K562 (cell line): ENCODE measurements around the gene LIAS. TPM values are rescaled to one million over a fixed set of nuclear protein-coding genes. Genes with fewer than 3 reads are reported as not detected.
A peak's percentile ranks its signal among the peaks of the same experiment; 100 is the strongest.

Experiments used
- ATAC-seq: fragments of 200-7000 bp; cut with Tn5 transposase; 3 replicates; pipeline ENCODE4 v1.9.1; 2020; ENCODE audit warnings: moderate library complexity
- BruUV-seq: library from RNA; stranded (reverse); fragments of 400-500 nt; replicated peaks from 2 replicates; lab custom pipeline; 2021; lab: Mats Ljungman, UMichigan
- CTCF ChIA-PET: fragments of 300-600 bp; formaldehyde crosslinking; extraction: SDS; loops from one replicate; lab custom pipeline; 2021; ENCODE audit warnings: low intra/inter-chr PET ratio; lab: Yijun Ruan, JAX
- POLR2A ChIA-PET: fragments of 300-600, 350-650 bp; sonication (Branson Sonifier 250); formaldehyde crosslinking; extraction: SDS; loops from one replicate; lab custom pipeline; 2021; ENCODE audit warnings: antibody characterized with exemption, inconsistent platforms; lab: Yijun Ruan, JAX
- DNase-seq, 4 experiments: peaks; one replicate each; pipeline versions ENCODE4 v3.0.0 to v3.0.0-alpha.2; 2011 to 2018; ENCODE audit warnings: low spot score in 3 of 4, mixed read lengths in 3 of 4; ENCODE audit errors: extremely low read depth in 1 of 4
- FAIRE-seq: peaks from 2 replicates; lab custom pipeline; 2011; peaks lifted over from hg19 to GRCh38; lab: Jason Lieb, UNC
- H2AFZ ChIP-seq: 2 replicates; pipeline ENCODE4 v1.6.0; 2011; ENCODE audit warnings: low read depth, low read length, control low read depth, inconsistent platforms
- H3K27ac ChIP-seq: fragments of 200-600 bp; 3 replicates; pipeline ENCODE4 v1.8.0; 2011; ENCODE audit warnings: low read depth, mild to moderate bottlenecking, control low read depth, inconsistent platforms, low read length, moderate library complexity, mixed read lengths; ENCODE audit errors: extremely low read depth
- H3K27me3 ChIP-seq, 2 experiments: fragments of 300-600 bp in 1 of 2; 2 replicates in 1 of 2; 3 replicates in 1 of 2; pipeline versions ENCODE4 v1.6.0 to v1.8.0; 2011; ENCODE audit warnings: inconsistent platforms in 2 of 2, low read length in 2 of 2, mild to moderate bottlenecking in 1 of 2, mixed read lengths in 1 of 2, moderate library complexity in 1 of 2; ENCODE audit not compliant: control insufficient read depth in 2 of 2, insufficient read depth in 2 of 2
- H3K36me3 ChIP-seq: fragments of 300-600 bp; 3 replicates; pipeline ENCODE4 v1.8.0; 2011; ENCODE audit warnings: mild to moderate bottlenecking, low read length, inconsistent platforms; ENCODE audit not compliant: control insufficient read depth, insufficient read depth
- H3K4me1 ChIP-seq, 2 experiments: fragments of 200-600 bp in 1 of 2; replicated peaks in 1 of 2; 2 replicates in 1 of 2; 3 replicates in 1 of 2; pipeline versions ENCODE4 v1.5.1 to v1.8.0; 2011; ENCODE audit warnings: inconsistent platforms in 2 of 2, low read length in 2 of 2, mild to moderate bottlenecking in 1 of 2, mixed read lengths in 1 of 2, moderate library complexity in 1 of 2; ENCODE audit not compliant: control insufficient read depth in 2 of 2, insufficient read depth in 2 of 2
- H3K4me2 ChIP-seq: 2 replicates; pipeline ENCODE4 v1.6.1; 2011; ENCODE audit warnings: low read length, control low read depth, inconsistent platforms, mixed read lengths; ENCODE audit not compliant: insufficient read depth
- H3K4me3 ChIP-seq: fragments of 200-600 bp; sonication (generic), shearing (Covaris generic); 2 replicates; pipeline ENCODE4 v1.5.1; 2016; ENCODE audit warnings: control low read depth, inconsistent platforms
- H3K79me2 ChIP-seq: fragments of 200-600 bp; 3 replicates; pipeline ENCODE4 v1.8.0; 2011; ENCODE audit warnings: low read length, inconsistent platforms; ENCODE audit not compliant: control insufficient read depth, insufficient read depth
- H3K9ac ChIP-seq, 2 experiments: 2 replicates each; pipeline versions ENCODE4 v1.6.0 to v1.6.1; 2011; ENCODE audit warnings: low read depth in 2 of 2, low read length in 2 of 2, control low read depth in 1 of 2, inconsistent platforms in 1 of 2, mild to moderate bottlenecking in 1 of 2, mixed read lengths in 1 of 2; ENCODE audit not compliant: insufficient read depth in 1 of 2
- H3K9me1 ChIP-seq: one replicate; pipeline ENCODE4 v1.6.0; 2011; ENCODE audit warnings: inconsistent platforms, mild to moderate bottlenecking, low read length, moderate library complexity; ENCODE audit not compliant: control insufficient read depth, insufficient read depth
- H3K9me3 ChIP-seq: replicated peaks from 2 replicates; pipeline ENCODE4 v1.5.1; 2011; ENCODE audit warnings: low read depth, low read length, inconsistent platforms; ENCODE audit not compliant: control insufficient read depth, insufficient read depth
- H4K20me1 ChIP-seq: replicated peaks from 2 replicates; pipeline ENCODE4 v1.6.1; 2011; ENCODE audit warnings: low read length, inconsistent platforms, mixed read lengths; ENCODE audit not compliant: control insufficient read depth, insufficient read depth
- ADNP ChIP-seq: fragments of 200-800 bp; sonication (Bioruptor generic); IDR thresholded peaks from 2 replicates; pipeline ENCODE4 v1.6.1; 2016; ENCODE audit warnings: missing genetic modification characterization, missing compliant biosample characterization
- ARID1B ChIP-seq: fragments of 450-650 bp; IDR thresholded peaks from 2 replicates; pipeline ENCODE4 v1.6.1; 2016; ENCODE audit warnings: antibody characterized with exemption, mild to moderate bottlenecking, inconsistent platforms
- BCOR ChIP-seq: fragments of 450-650 bp; IDR thresholded peaks from 2 replicates; pipeline ENCODE4 v1.6.1; 2016
- CBFA2T2 ChIP-seq: fragments of 450-650 bp; conservative IDR thresholded peaks from 2 replicates; pipeline ENCODE4 v1.6.1; 2017; ENCODE audit warnings: mild to moderate bottlenecking
- CBFA2T3 ChIP-seq: fragments of 450-650 bp; IDR thresholded peaks from 2 replicates; pipeline ENCODE4 v1.6.1; 2017
- CBX3 ChIP-seq, 2 experiments: IDR thresholded peaks; 1 replicate in 1 of 2; 2 replicates in 1 of 2; pipeline ENCODE4 v1.6.1; 2012; ENCODE audit warnings: inconsistent platforms in 2 of 2, low read length in 2 of 2, borderline replicate concordance in 1 of 2, control low read depth in 1 of 2
- CCNT2 ChIP-seq: IDR thresholded peaks from 2 replicates; pipeline ENCODE4 v1.6.1; 2011; ENCODE audit warnings: borderline replicate concordance, low read depth, mild to moderate bottlenecking, moderate library complexity, mixed read lengths, low read length; ENCODE audit not compliant: insufficient read length; ENCODE audit errors: extremely low read depth
- ESRRA ChIP-seq: fragments of 450-650 bp; IDR thresholded peaks from 2 replicates; pipeline ENCODE4 v1.6.1; 2014; ENCODE audit warnings: low read depth, mild to moderate bottlenecking, moderate library complexity, borderline replicate concordance
- HNRNPL ChIP-seq: fragments of 200-400 bp; formaldehyde crosslinking; IDR thresholded peaks from 2 replicates; pipeline ENCODE4 v1.6.1; 2017; ENCODE audit warnings: low read depth, mild to moderate bottlenecking, low read length
- MTA2 ChIP-seq: fragments of 450-650 bp; IDR thresholded peaks from 2 replicates; pipeline ENCODE4 v1.6.1; 2016; ENCODE audit warnings: low read depth
- NCOR1 ChIP-seq: fragments of 450-650 bp; IDR thresholded peaks from 2 replicates; pipeline ENCODE4 v1.6.1; 2016; ENCODE audit warnings: mild to moderate bottlenecking, moderate library complexity
- NFRKB ChIP-seq: fragments of 450-650 bp; IDR thresholded peaks from 2 replicates; pipeline ENCODE4 v1.6.1; 2016; ENCODE audit warnings: low read depth
- SMAD4 ChIP-seq: fragments of 250-450 bp; sonication (Bioruptor Pico); conservative IDR thresholded peaks from 2 replicates; pipeline ENCODE4 v1.8.0; 2021; ENCODE audit warnings: inconsistent platforms, mild to moderate bottlenecking, moderate library complexity
- SMARCA4 ChIP-seq: fragments of 450-650 bp; IDR thresholded peaks from 2 replicates; pipeline ENCODE4 v1.6.1; 2016
- SOX6 ChIP-seq: fragments of 450-650 bp; IDR thresholded peaks from 2 replicates; pipeline ENCODE4 v1.6.1; 2014; ENCODE audit warnings: mild to moderate bottlenecking
- TAL1 ChIP-seq: fragments of 450-650 bp; IDR thresholded peaks from 2 replicates; pipeline ENCODE4 v1.6.1; 2016; ENCODE audit warnings: mild to moderate bottlenecking
- TCF3 ChIP-seq: sonication (generic); formaldehyde crosslinking; IDR thresholded peaks from 2 replicates; pipeline ENCODE4 v1.4.0; 2020; ENCODE audit warnings: mild to moderate bottlenecking, missing genetic modification reagents
- TEAD1 ChIP-seq, 2 experiments: fragments of 450-650 bp in 1 of 2; sonication (generic) in 1 of 2; formaldehyde crosslinking; IDR thresholded peaks; 2 replicates each; pipeline versions ENCODE4 v1.4.0 to v1.8.0; 2020 to 2022; ENCODE audit warnings: mild to moderate bottlenecking in 2 of 2, missing genetic modification reagents in 1 of 2
- TEAD4 ChIP-seq, 2 experiments: sonication (generic) in 1 of 2; formaldehyde crosslinking in 1 of 2; IDR thresholded peaks; 2 replicates each; pipeline versions ENCODE4 v1.6.1 to v1.8.0; 2012 to 2022; ENCODE audit warnings: borderline replicate concordance in 1 of 2, inconsistent platforms in 1 of 2, low read length in 1 of 2, mild to moderate bottlenecking in 1 of 2, missing genetic modification reagents in 1 of 2
- TRIM24 ChIP-seq, 2 experiments: fragments of 450-650 bp; IDR thresholded peaks; 2 replicates each; pipeline ENCODE4 v1.6.1; 2016
- TRIM28 ChIP-seq: fragments of 450-650 bp; IDR thresholded peaks from 2 replicates; pipeline ENCODE4 v1.6.1; 2017
- ZC3H11A ChIP-seq: IDR thresholded peaks from 2 replicates; pipeline ENCODE4 v1.6.1; 2012; ENCODE audit warnings: low read depth, low read length, improper control_type of control experiment
- WGBS: fragments of 100-300 bp; shearing (Covaris generic); methylation state at CpG from one replicate; pipeline ENCODE4 v1.1.6; 2016; ENCODE audit warnings: low coverage, mixed read lengths; ENCODE audit not compliant: insufficient coverage; ENCODE audit errors: missing lambda C conversion rate; 5-methylcytosine and 5-hydroxymethylcytosine counted together
- in situ Hi-C: fragments of 300-500 bp; cut with MboI; formaldehyde crosslinking; loops from 4 replicates; pipeline ENCODE4 v1.15.0; 2018; ENCODE audit warnings: inconsistent platforms, mixed read lengths
- intact Hi-C: fragments of 100-400 bp; cut with micrococcal nuclease; formaldehyde crosslinking; loops from 2 replicates; pipeline ENCODE4 v1.14.2; 2022
- polyA plus RNA-seq, 8 experiments: library from polyadenylated mRNA; depleted of rRNA in 4 of 8; stranded (reverse) in 5 of 8; unstranded in 3 of 8; fragments of >200 nt; fragmentation: Nextera tagmentation in 2 of 8; fragmentation: Illumina TruSeq in 1 of 8; extraction: Ambion mirVana in 2 of 8; extraction: Trizol in 1 of 8; gene quantifications; 2 replicates each; pipeline versions ENCODE4 v1.2.1 to v1.2.3, GENCODE V29; 2011 to 2014; ENCODE audit warnings: inconsistent platforms in 1 of 8, missing spikeins in 1 of 8
- total RNA-seq, 7 experiments: library from RNA; depleted of rRNA in 6 of 7; stranded (reverse); fragments of >200 nt in 6 of 7; fragmentation: Illumina TruSeq in 2 of 7; extraction: Trizol in 2 of 7; gene quantifications; 2 replicates each; pipeline versions ENCODE4 v1.2.1 to v1.2.3, GENCODE V29; 2011 to 2021; ENCODE audit warnings: low replicate concordance in 1 of 7
- TF ChIP-seq, protein P1 (sequence below): sonication (generic); formaldehyde crosslinking; IDR thresholded peaks from 2 replicates; pipeline ENCODE4 v1.8.1; 2022; ENCODE audit warnings: missing genetic modification reagents

Gene LIAS
- total and polyA plus RNA-seq, 9 of the 15 experiments (the other 6 are each of a cell fraction or from before 2014, with no cell fraction given) = 21.9 to 57.1 (median 42.1) TPM

DNA sequence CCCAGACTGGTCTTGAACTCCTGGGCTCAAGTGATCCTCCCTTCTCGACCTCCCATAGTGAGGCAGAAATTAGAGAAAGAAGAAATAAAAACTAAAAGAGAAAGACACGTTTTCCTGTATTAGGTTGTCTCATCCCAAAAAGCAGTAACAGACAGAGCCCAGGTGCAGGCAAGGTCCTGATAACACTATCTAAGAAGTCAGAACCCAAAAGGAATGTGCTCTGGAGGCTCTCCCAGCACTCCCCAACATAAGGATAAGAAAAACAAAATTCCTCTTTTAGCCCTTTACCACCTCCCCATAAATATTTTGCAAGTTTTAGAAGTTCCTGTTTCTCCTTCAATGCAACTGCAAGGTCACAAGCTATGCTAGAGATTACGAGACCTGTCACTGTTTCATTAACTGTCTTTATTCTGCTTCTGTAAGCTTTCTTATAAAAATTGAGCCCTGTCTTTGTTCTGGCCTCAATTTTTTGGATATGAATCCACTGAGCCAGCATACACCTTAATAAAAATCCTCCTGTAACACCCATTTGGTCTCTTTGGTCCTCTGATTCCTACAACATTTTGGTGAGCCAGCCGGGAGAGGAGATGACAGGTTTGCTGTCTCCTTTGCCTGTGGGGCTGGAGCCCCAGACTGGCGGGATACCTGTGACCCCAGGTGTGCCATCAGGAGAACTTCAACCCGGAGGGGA, 25.9 kb downstream of the LIAS start:
- FAIRE-seq (peak; percentile 51), ATAC-seq (no peak; the same call in 2 of the 3 replicates), DNase-seq (peak in 1 of 4 experiments; percentile 45)
- WGBS = 36% methylated on average over 6 of the region's 6 CpGs
- H3K4me3 ChIP-seq = no peak overlapping the region
- CTCF ChIA-PET = no interaction called here
- no peaks in the 10 kb centered on the region for H3K79me2 ChIP-seq
- in situ Hi-C loops = no loop called here
- POLR2A ChIA-PET = no interaction called here
- H3K27ac ChIP-seq = no peak overlapping the region; the same call in 2 of the 3 replicates
- no peaks in the 10 kb centered on the region for H3K9me1 ChIP-seq
- intact Hi-C loops = no loop called here
- peak; percentile 30; the same call in 1 of the 2 replicates for TF ChIP-seq SOX6
- TF ChIP-seq TRIM24 (IDR thresholded peaks at IDR 0.05) = peak; percentile 26 to 71; a peak in 3 of 4 replicates
- peak; percentile 70 for TF ChIP-seq ESRRA
- no peak for TF ChIP-seq NFRKB
- peak; percentile 26 for TF ChIP-seq CCNT2
- TF ChIP-seq NCOR1 = peak; percentile 60
- peak; percentile 71 for TF ChIP-seq CBFA2T3
- no peak for TF ChIP-seq SMAD4
- TF ChIP-seq HNRNPL = no peak
- TF ChIP-seq CBX3 (IDR thresholded peaks at IDR 0.05; ENCODE audit: borderline replicate concordance in 1 of 2, low read length in 2 of 2) = peak in 1 of 2 experiments; percentile 83; a peak in 2 of 3 replicates
- peak; percentile 64 for TF ChIP-seq TEAD4 (IDR thresholded peaks at IDR 0.05; ENCODE audit: low read length)
- TF ChIP-seq TEAD4 (CRISPR knock-in tag; IDR thresholded peaks at IDR 0.05; ENCODE audit: borderline replicate concordance) = no peak
- TF ChIP-seq TCF3 (CRISPR knock-in tag) = peak; percentile 78
- 0 out of 2 replicates have a peak, but pooled peaks have one; percentile 18 for TF ChIP-seq SMARCA4
- peak; percentile 73 for TF ChIP-seq TAL1
- peak; percentile 79 for TF ChIP-seq ARID1B
- TF ChIP-seq MTA2 = peak; percentile 49; the same call in 1 of the 2 replicates
- peak; percentile 66 for TF ChIP-seq CBFA2T2
- no peak for TF ChIP-seq ZC3H11A
- 0 out of 2 replicates have a peak, but pooled peaks have one; percentile 17 for TF ChIP-seq BCOR
- TF ChIP-seq TEAD1 (CRISPR knock-in tag; IDR thresholded peaks at IDR 0.05) = 0 out of 4 replicates have a peak, but pooled peaks of 1 of the 2 experiments have one; percentile 46
- TF ChIP-seq, protein P1, sequence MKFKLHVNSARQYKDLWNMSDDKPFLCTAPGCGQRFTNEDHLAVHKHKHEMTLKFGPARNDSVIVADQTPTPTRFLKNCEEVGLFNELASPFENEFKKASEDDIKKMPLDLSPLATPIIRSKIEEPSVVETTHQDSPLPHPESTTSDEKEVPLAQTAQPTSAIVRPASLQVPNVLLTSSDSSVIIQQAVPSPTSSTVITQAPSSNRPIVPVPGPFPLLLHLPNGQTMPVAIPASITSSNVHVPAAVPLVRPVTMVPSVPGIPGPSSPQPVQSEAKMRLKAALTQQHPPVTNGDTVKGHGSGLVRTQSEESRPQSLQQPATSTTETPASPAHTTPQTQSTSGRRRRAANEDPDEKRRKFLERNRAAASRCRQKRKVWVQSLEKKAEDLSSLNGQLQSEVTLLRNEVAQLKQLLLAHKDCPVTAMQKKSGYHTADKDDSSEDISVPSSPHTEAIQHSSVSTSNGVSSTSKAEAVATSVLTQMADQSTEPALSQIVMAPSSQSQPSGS (CRISPR knock-in tag) = no peak
- TF ChIP-seq TRIM28 = peak; percentile 92
- peak; percentile 58; the same call in 1 of the 2 replicates for TF ChIP-seq ADNP
- H3K9ac ChIP-seq = no peak overlapping the region
- no peak overlapping the region for H2AFZ ChIP-seq
- H3K36me3 ChIP-seq = no peaks in the 10 kb centered on the region
- peaks cover 2% of the 10 kb centered on the region; the same call in 1 of the 2 replicates for H3K9me3 ChIP-seq
- H3K4me2 ChIP-seq = no peak overlapping the region
- H4K20me1 ChIP-seq = no peaks in the 10 kb centered on the region
- H3K27me3 ChIP-seq = no peaks in the 10 kb centered on the region
- peaks cover 0 to 7% of the 10 kb centered on the region in 2 experiments; a peak in 2 of 5 replicates for H3K4me1 ChIP-seq
- no TSS peak for BruUV-seq
